DMS153 treated with DMSO at 0.1 percent for 48 hours (cell line): ENCODE measurements around the gene F2.
"Not testable (repeated sequence)": the region's sequence is repeated elsewhere in the genome, so short reads cannot be mapped to it uniquely, and the experiment has no call there.

Experiments used
- DNase-seq: peaks from one replicate; lab custom pipeline; 2025; ENCODE audit not compliant: unreplicated experiment; lab: John Stamatoyannopoulos, UW

The F2 gene

GRCh38 chr11:46717825-46718154 lies 1.2 kb upstream of the F2 start:
- DNase-seq: not testable (repeated sequence)

GRCh38 chr11:46718155-46719019 lies 626 bp upstream of the F2 start:
- peak; percentile 60 for DNase-seq

- DNase-seq: no peak
Measured at GRCh38 chr11:46719543-46720218, 668 bp downstream of the F2 start.

- no peak for DNase-seq
Measured at GRCh38 chr11:46721286-46721685, 2.3 kb downstream of the F2 start.

GRCh38 chr11:46722566-46723358 lies 3.7 kb downstream of the F2 start:
- no peak for DNase-seq

GRCh38 chr11:46723359-46723680 lies 4.3 kb downstream of the F2 start:
- no peak for DNase-seq

- no peak for DNase-seq
Measured at GRCh38 chr11:46724088-46724487, 5.1 kb downstream of the F2 start.

- peak; percentile 4 for DNase-seq
Measured at GRCh38 chr11:46725338-46726205, 6.6 kb downstream of the F2 start.

GRCh38 chr11:46726206-46726862 lies 7.3 kb downstream of the F2 start:
- DNase-seq: no peak

- DNase-seq: no peak
Measured at GRCh38 chr11:46727952-46728658, 9.1 kb downstream of the F2 start.

GRCh38 chr11:46728659-46729040 lies 9.6 kb downstream of the F2 start:
- DNase-seq: no peak

- DNase-seq: no peak
Measured at GRCh38 chr11:46729110-46730027, 10.4 kb downstream of the F2 start.

GRCh38 chr11:46731545-46731944 lies 12.5 kb downstream of the F2 start:
- DNase-seq: no peak

- DNase-seq: no peak
Measured at GRCh38 chr11:46733234-46733633, 14.2 kb downstream of the F2 start.

GRCh38 chr11:46736146-46736545 lies 17.1 kb downstream of the F2 start:
- DNase-seq: no peak

GRCh38 chr11:46736615-46737014 lies 17.6 kb downstream of the F2 start:
- no peak for DNase-seq

- DNase-seq: no peak
Measured at GRCh38 chr11:46737699-46738098, 18.7 kb downstream of the F2 start.

GRCh38 chr11:46738887-46739286 lies 19.9 kb downstream of the F2 start:
- DNase-seq: no peak
